Effector memory CD4-positive, alpha-beta T cell (primary cell): ENCODE measurements around the gene MUC4.
"Not testable (repeated sequence)": the region's sequence is repeated elsewhere in the genome, so short reads cannot be mapped to it uniquely, and the experiment has no call there.

ENCODE experiments used
- DNase-seq, 3 donors: peaks; one replicate each; pipeline ENCODE4 v3.0.0-alpha.2; 2020
- H3K27ac ChIP-seq: 2 replicates; pipeline ENCODE4 v1.7.0; 2013; ENCODE audit warnings: mild to moderate bottlenecking, low read length, moderate library complexity; ENCODE audit not compliant: insufficient read depth, poor library complexity, severe bottlenecking
- H3K27me3 ChIP-seq: replicated peaks from 2 replicates; pipeline ENCODE4 v1.7.0; 2013; ENCODE audit warnings: mild to moderate bottlenecking, low read length; ENCODE audit not compliant: insufficient read depth, control insufficient read depth, poor library complexity, severe bottlenecking
- H3K36me3 ChIP-seq: 2 replicates; pipeline ENCODE4 v1.7.0; 2013; ENCODE audit warnings: mild to moderate bottlenecking, low read length, moderate library complexity; ENCODE audit not compliant: control insufficient read depth, insufficient read depth
- H3K4me1 ChIP-seq: 2 replicates; pipeline ENCODE4 v1.7.0; 2013; ENCODE audit warnings: low read length, mild to moderate bottlenecking; ENCODE audit not compliant: control insufficient read depth, insufficient read depth, poor library complexity, severe bottlenecking
- H3K4me3 ChIP-seq: 2 replicates; pipeline ENCODE4 v1.7.0; 2013; ENCODE audit warnings: low read length, low read depth, mild to moderate bottlenecking; ENCODE audit not compliant: insufficient read depth, poor library complexity, severe bottlenecking
- H3K9me3 ChIP-seq: 2 replicates; pipeline ENCODE4 v1.7.0; 2013; ENCODE audit warnings: mild to moderate bottlenecking, low read length, moderate library complexity; ENCODE audit not compliant: control insufficient read depth

MUC4 gene

GRCh38 chr3:195729476-195730251 lies 82.1 kb downstream of the MUC4 start:
- Histone ChIP-seq H3K27me3 (no peaks in the 10 kb centered on the region), H3K36me3 (no peaks in the 10 kb centered on the region), H3K4me3 (no peak overlapping the region)

GRCh38 chr3:195728789-195729188 lies 82.9 kb downstream of the MUC4 start:
- H3K36me3 ChIP-seq, DNase-seq, H3K27ac ChIP-seq, H3K4me1 ChIP-seq, H3K27me3 ChIP-seq, H3K4me3 ChIP-seq, H3K9me3 ChIP-seq: not testable (repeated sequence)

More at GRCh38 chr3:195729476-195730251, 82.1 kb downstream of the MUC4 start:
- DNase-seq = no peak
- H3K27ac ChIP-seq = no peak overlapping the region
- no peaks in the 10 kb centered on the region for H3K4me1 ChIP-seq
- no peaks in the 10 kb centered on the region for H3K9me3 ChIP-seq

GRCh38 chr3:195727606-195728195 lies 84.0 kb downstream of the MUC4 start:
- H3K9me3 ChIP-seq = no peaks in the 10 kb centered on the region
- no peaks in the 10 kb centered on the region for H3K4me1 ChIP-seq
- DNase-seq = no peak
- H3K27ac ChIP-seq = no peak overlapping the region
- no peaks in the 10 kb centered on the region for H3K27me3 ChIP-seq
- H3K36me3 ChIP-seq = no peaks in the 10 kb centered on the region
- H3K4me3 ChIP-seq = no peak overlapping the region

- H3K36me3 ChIP-seq, H3K4me1 ChIP-seq, H3K27ac ChIP-seq, H3K27me3 ChIP-seq, H3K4me3 ChIP-seq, H3K9me3 ChIP-seq, DNase-seq: not testable (repeated sequence)
Measured at GRCh38 chr3:195725916-195726740, 85.6 kb downstream of the MUC4 start.

GRCh38 chr3:195724363-195724762 lies 87.4 kb downstream of the MUC4 start:
- H3K4me1 ChIP-seq, H3K9me3 ChIP-seq: not testable (repeated sequence)

GRCh38 chr3:195722996-195723345 lies 88.8 kb downstream of the MUC4 start:
- H3K9me3 ChIP-seq, H3K4me1 ChIP-seq, H3K36me3 ChIP-seq, H3K27me3 ChIP-seq, DNase-seq, H3K27ac ChIP-seq, H3K4me3 ChIP-seq: not testable (repeated sequence)

More at GRCh38 chr3:195724363-195724762, 87.4 kb downstream of the MUC4 start:
- H3K27ac ChIP-seq, H3K36me3 ChIP-seq, H3K27me3 ChIP-seq, H3K4me3 ChIP-seq, DNase-seq: not testable (repeated sequence)

GRCh38 chr3:195722139-195722995 lies 89.4 kb downstream of the MUC4 start:
- H3K4me3 ChIP-seq, H3K4me1 ChIP-seq, H3K9me3 ChIP-seq, H3K36me3 ChIP-seq, DNase-seq, H3K27ac ChIP-seq, H3K27me3 ChIP-seq: not testable (repeated sequence)

GRCh38 chr3:195720831-195721506 lies 90.8 kb downstream of the MUC4 start, which contains the start of gene MUC20:
Gene MUC20, plus strand, starts transcription at chr3:195720978. Its CDS starts 30 bp downstream, at chr3:195721008.
- not testable (repeated sequence) for H3K9me3 ChIP-seq, H3K4me3 ChIP-seq, H3K27me3 ChIP-seq, DNase-seq, H3K36me3 ChIP-seq, H3K27ac ChIP-seq, H3K4me1 ChIP-seq

GRCh38 chr3:195719514-195720254 lies 92.0 kb downstream of the MUC4 start:
- not testable (repeated sequence) for H3K4me1 ChIP-seq, H3K4me3 ChIP-seq, DNase-seq, H3K27me3 ChIP-seq, H3K9me3 ChIP-seq, H3K36me3 ChIP-seq, H3K27ac ChIP-seq
